Tibial artery (tissue), 4 donors: ENCODE results near the gene B3GNT2.
A peak's percentile ranks its signal among the peaks of the same experiment; 100 is the strongest.

ENCODE experiments used
- DNase-seq, 2 donors: peaks; one replicate each; pipeline ENCODE4 v3.0.0-alpha.2; 2019
- H3K27ac ChIP-seq, 2 donors: fragments of 200-600 bp; sonication (generic) in 1 of 2; 1 replicate in 1 of 2; 2 replicates in 1 of 2; pipeline ENCODE4 v1.5.1; 2018 to 2019; ENCODE audit warnings: mild to moderate bottlenecking in 1 of 2
- H3K27me3 ChIP-seq, 2 donors: fragments of 200-600 bp; sonication (generic) in 1 of 2; one replicate each; pipeline versions ENCODE4 v1.5.1 to v1.6.0; 2016 to 2019
- H3K36me3 ChIP-seq, 3 donors: fragments of 200-600 bp; sonication (generic) in 2 of 3; one replicate each; pipeline ENCODE4 v1.5.1; 2016 to 2019; ENCODE audit warnings: mild to moderate bottlenecking in 2 of 3
- H3K4me1 ChIP-seq, 4 donors: fragments of 200-600 bp; sonication (generic) in 2 of 4; 1 replicate in 3 of 4; 2 replicates in 1 of 4; pipeline ENCODE4 v1.5.1; 2016 to 2019
- H3K4me3 ChIP-seq, 2 donors: fragments of 200-600 bp; sonication (generic) in 1 of 2; 1 replicate in 1 of 2; 2 replicates in 1 of 2; pipeline ENCODE4 v1.5.1; 2018 to 2019; ENCODE audit warnings: mild to moderate bottlenecking in 2 of 2
- H3K9me3 ChIP-seq, 3 donors: fragments of 200-600 bp; sonication (generic) in 1 of 3; one replicate each; pipeline ENCODE4 v1.5.1; 2016 to 2019
- intact Hi-C: fragments of 100-400 bp; cut with DNase I; formaldehyde crosslinking; loops from one replicate; pipeline ENCODE4 v1.15.0; 2023; ENCODE audit warnings: low total_unique reads
- TF ChIP-seq, protein P1 (sequence below), 2 experiments: fragments of 200-600 bp in 1 of 2; fragments of 450-650 bp in 1 of 2; IDR thresholded peaks; one replicate each; pipeline ENCODE4 v1.5.1; 2017 to 2019; ENCODE audit warnings: antibody characterized with exemption in 2 of 2, mild to moderate bottlenecking in 1 of 2, moderate library complexity in 1 of 2

B3GNT2 gene

DNA sequence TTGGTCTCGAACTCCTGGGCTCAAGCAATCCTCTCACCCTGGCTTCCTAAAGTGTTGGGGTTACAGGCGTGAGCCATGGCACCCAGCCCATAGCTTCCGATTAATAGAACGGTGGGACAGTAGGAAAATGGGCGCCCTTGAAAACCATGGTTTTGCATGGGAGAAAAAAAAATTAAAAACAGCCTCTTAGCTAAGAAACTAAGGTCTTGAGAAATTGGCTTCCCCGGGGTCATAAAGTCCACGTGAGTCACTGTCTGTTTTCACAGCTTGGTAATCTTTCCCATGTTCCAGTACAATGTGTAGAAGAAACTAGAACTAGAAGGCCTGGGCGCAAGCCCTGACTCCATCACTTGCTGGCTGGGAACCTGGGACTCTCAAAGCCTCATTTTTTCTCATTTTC, 20.7 kb downstream of the B3GNT2 start:
- intact Hi-C loops = no loop called here
- no peaks in the 10 kb centered on the region for H3K27me3 ChIP-seq
- DNase-seq = peak; percentile 52 to 75
- H3K4me3 ChIP-seq = no peak overlapping the region
- TF ChIP-seq, protein P1, sequence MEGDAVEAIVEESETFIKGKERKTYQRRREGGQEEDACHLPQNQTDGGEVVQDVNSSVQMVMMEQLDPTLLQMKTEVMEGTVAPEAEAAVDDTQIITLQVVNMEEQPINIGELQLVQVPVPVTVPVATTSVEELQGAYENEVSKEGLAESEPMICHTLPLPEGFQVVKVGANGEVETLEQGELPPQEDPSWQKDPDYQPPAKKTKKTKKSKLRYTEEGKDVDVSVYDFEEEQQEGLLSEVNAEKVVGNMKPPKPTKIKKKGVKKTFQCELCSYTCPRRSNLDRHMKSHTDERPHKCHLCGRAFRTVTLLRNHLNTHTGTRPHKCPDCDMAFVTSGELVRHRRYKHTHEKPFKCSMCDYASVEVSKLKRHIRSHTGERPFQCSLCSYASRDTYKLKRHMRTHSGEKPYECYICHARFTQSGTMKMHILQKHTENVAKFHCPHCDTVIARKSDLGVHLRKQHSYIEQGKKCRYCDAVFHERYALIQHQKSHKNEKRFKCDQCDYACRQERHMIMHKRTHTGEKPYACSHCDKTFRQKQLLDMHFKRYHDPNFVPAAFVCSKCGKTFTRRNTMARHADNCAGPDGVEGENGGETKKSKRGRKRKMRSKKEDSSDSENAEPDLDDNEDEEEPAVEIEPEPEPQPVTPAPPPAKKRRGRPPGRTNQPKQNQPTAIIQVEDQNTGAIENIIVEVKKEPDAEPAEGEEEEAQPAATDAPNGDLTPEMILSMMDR (IDR thresholded peaks at IDR 0.05) = no peak
- no peaks in the 10 kb centered on the region for H3K9me3 ChIP-seq
- peaks cover 3 to 87% (median 51%) of the 10 kb centered on the region in 4 donors for H3K4me1 ChIP-seq
- peak overlapping the region; percentile 67 to 70 for H3K27ac ChIP-seq
- H3K36me3 ChIP-seq = no peaks in the 10 kb centered on the region

DNA sequence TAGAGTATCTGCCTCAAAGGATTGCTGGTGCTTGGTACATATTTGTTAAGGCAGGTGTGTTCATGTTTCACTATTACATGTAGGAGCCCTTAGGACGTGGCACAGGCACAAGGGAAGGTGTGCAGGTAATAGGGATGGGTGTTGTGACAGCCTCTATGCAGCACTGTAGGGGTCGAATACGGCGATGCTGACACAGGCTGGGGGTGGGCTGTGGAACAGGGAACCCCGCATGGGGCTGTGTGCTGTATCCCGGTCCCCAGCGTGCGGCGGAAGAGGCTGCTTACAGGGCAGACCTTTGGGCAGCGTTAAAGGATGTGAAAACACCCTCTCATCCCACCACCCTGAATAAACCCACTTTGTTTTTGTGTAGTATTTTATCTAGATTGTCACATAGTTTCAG, 21.5 kb downstream of the B3GNT2 start:
- H3K4me3 ChIP-seq = peak overlapping the region in 1 of 2 donors; percentile 6
- no peak for DNase-seq
- H3K9me3 ChIP-seq = no peaks in the 10 kb centered on the region
- peaks cover 3 to 95% (median 53%) of the 10 kb centered on the region in 4 donors for H3K4me1 ChIP-seq
- H3K27ac ChIP-seq = peak overlapping the region; percentile 67 to 70
- H3K27me3 ChIP-seq = no peaks in the 10 kb centered on the region
- peaks cover 0 to 3% (median 0%) of the 10 kb centered on the region in 3 donors for H3K36me3 ChIP-seq
- TF ChIP-seq, protein P1 (IDR thresholded peaks at IDR 0.05) = no peak
- intact Hi-C loops = no loop called here

DNA sequence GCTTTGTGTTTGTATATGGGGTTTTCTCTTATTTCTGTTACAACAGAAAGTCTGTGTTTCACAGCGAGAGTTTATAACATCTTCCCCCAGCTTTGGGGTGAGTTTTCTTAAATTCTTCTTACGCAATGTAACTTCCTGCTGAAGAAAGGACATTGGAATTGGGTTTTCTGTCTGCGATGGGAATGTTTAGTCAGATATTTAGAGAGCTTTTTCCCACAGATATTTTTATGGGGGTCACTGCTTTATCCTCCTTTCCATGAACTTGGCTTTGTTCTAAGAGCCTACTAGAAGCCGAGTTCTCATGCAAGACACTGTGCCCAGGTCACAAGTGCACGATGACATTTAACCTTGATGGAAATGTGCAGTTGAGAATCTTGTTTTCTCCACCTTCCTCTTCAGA, 22.1 kb downstream of the B3GNT2 start:
- H3K4me1 ChIP-seq = peaks cover 3 to 95% (median 53%) of the 10 kb centered on the region in 4 donors
- TF ChIP-seq, protein P1 (IDR thresholded peaks at IDR 0.05) = no peak

DNA sequence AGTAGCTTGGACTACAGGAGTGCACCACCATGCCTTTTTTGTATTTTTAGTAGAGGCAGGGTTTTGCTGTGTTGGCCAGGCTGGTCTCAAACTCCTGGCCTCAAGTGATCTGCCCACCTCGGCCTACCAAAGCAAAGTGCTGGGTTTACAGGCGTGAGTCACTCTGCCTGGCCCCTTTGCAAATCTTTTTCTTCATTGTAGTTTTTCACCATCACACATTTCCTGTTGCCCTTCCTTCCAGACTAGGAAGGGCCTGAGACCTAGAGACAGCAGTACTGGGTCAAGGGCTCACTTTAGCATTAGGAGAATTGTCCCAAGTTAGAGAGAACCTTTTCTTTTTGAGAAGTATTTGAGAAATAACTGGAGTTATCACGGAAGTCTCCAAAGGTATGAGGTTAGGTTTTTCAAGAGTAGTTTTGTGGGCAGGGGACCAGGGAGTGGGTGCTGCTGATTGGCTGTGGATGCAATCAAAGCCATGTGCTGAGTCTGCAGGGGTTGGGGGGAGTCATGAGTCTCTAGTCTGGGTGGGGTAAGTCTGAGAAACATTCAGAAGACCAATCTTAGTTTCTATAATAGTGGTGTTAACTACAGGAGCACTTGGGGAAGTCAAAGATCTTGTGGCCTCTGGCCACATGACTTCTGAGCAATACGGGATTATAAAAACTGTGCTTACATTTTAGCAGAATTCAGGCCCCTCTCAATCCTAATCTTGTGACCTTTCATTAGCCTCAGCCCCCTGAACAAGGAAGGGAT, 23.7 kb downstream of the B3GNT2 start:
- no peak overlapping the region for H3K4me3 ChIP-seq
- peak overlapping the region; percentile 20 to 70 for H3K27ac ChIP-seq
- H3K9me3 ChIP-seq = no peaks in the 10 kb centered on the region
- intact Hi-C loops = no loop called here
- TF ChIP-seq, protein P1 (IDR thresholded peaks at IDR 0.05) = no peak
- no peaks in the 10 kb centered on the region for H3K27me3 ChIP-seq
- H3K4me1 ChIP-seq = peaks cover 3 to 78% (median 52%) of the 10 kb centered on the region in 4 donors
- DNase-seq = no peak
- H3K36me3 ChIP-seq = peaks cover 0 to 14% (median 9%) of the 10 kb centered on the region in 3 donors

More for the DNA sequence above, 22.1 kb downstream of the B3GNT2 start:
- Histone ChIP-seq H3K4me3 (no peak overlapping the region), H3K27me3 (no peaks in the 10 kb centered on the region), H3K36me3 (peaks cover 0 to 9% (median 3%) of the 10 kb centered on the region in 3 donors), H3K9me3 (no peaks in the 10 kb centered on the region), H3K27ac (peak overlapping the region; percentile 67 to 70)
- intact Hi-C loops = no loop called here
- no peak for DNase-seq

DNA sequence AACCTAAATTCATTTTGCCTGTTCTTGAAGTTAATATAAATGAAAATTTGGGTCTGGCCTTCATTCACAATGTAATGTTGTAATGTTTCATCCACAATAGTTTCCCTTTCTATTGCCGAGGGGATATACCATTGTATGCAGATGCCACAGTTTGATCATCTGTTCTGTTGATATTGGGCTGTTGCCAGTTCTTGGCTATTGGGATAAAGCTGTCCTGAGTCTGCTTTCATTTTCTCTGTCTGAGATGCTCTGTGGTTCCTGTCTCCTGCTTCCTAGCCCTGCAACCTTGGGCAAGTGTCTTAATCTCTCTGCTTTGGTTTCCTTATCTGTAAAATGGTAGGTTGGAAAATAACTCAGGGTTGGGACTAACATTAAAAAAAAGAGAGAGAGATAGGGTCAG, 25.2 kb downstream of the B3GNT2 start:
- Histone ChIP-seq H3K4me1 (peaks cover 0 to 63% (median 42%) of the 10 kb centered on the region in 4 donors), H3K9me3 (no peaks in the 10 kb centered on the region), H3K4me3 (no peak overlapping the region), H3K27me3 (no peaks in the 10 kb centered on the region), H3K36me3 (peaks cover 5 to 26% (median 17%) of the 10 kb centered on the region in 3 donors), H3K27ac (no peak overlapping the region)
- intact Hi-C loops = no loop called here
- DNase-seq = no peak
- TF ChIP-seq, protein P1 (IDR thresholded peaks at IDR 0.05) = no peak
